ENCODE measurements around the gene ASAP3.

Gene ASAP3

GRCh38 chr1:23385119-23385621 lies 98.8 kb downstream of the ASAP3 start:
- TF ChIP-seq FOXP2 (optimal IDR thresholded peaks at IDR 0.05; ENCODE audit: borderline replicate concordance, extremely low read depth, extremely low read length, insufficient read depth) (no peak), SIN3A (IDR thresholded peaks at IDR 0.05; ENCODE audit: borderline replicate concordance, insufficient read depth, low read length) (no peak), REST (IDR thresholded peaks at IDR 0.05; ENCODE audit: insufficient read depth in 1 of 2, low read depth in 2 of 2, low read length in 2 of 2) (no peak), TAF1 (IDR thresholded peaks at IDR 0.05; ENCODE audit: borderline replicate concordance, insufficient read depth, low read length) (no peak), POLR2AphosphoS5 (IDR thresholded peaks at IDR 0.05; ENCODE audit: low read depth, low read length) (no peak)

GRCh38 chr1:23384312-23385058 lies 99.5 kb downstream of the ASAP3 start:
- TF ChIP-seq TAF1 (IDR thresholded peaks at IDR 0.05; ENCODE audit: borderline replicate concordance, insufficient read depth, low read length) = peak; percentile 36; the same call in 1 of the 2 replicates
- TF ChIP-seq SIN3A (IDR thresholded peaks at IDR 0.05; ENCODE audit: borderline replicate concordance, insufficient read depth, low read length) = no peak
- no peak for TF ChIP-seq FOXP2 (optimal IDR thresholded peaks at IDR 0.05; ENCODE audit: borderline replicate concordance, extremely low read depth, extremely low read length, insufficient read depth)
- no peak for TF ChIP-seq REST (IDR thresholded peaks at IDR 0.05; ENCODE audit: insufficient read depth in 1 of 2, low read depth in 2 of 2, low read length in 2 of 2)
- no peak for TF ChIP-seq POLR2AphosphoS5 (IDR thresholded peaks at IDR 0.05; ENCODE audit: low read depth, low read length)

- TF ChIP-seq TAF1 (IDR thresholded peaks at IDR 0.05; ENCODE audit: borderline replicate concordance, insufficient read depth, low read length) (no peak), POLR2AphosphoS5 (IDR thresholded peaks at IDR 0.05; ENCODE audit: low read depth, low read length) (no peak), SIN3A (IDR thresholded peaks at IDR 0.05; ENCODE audit: borderline replicate concordance, insufficient read depth, low read length) (no peak), FOXP2 (optimal IDR thresholded peaks at IDR 0.05; ENCODE audit: borderline replicate concordance, extremely low read depth, extremely low read length, insufficient read depth) (no peak), REST (IDR thresholded peaks at IDR 0.05; ENCODE audit: insufficient read depth in 1 of 2, low read depth in 2 of 2, low read length in 2 of 2) (no peak)
These were observed 100.2 kb downstream of the ASAP3 start for GRCh38 chr1:23383577-23384311.

GRCh38 chr1:23381233-23381885 lies 102.6 kb downstream of the ASAP3 start:
- TF ChIP-seq SIN3A (IDR thresholded peaks at IDR 0.05; ENCODE audit: borderline replicate concordance, insufficient read depth, low read length) (no peak), POLR2AphosphoS5 (IDR thresholded peaks at IDR 0.05; ENCODE audit: low read depth, low read length) (no peak), REST (IDR thresholded peaks at IDR 0.05; ENCODE audit: insufficient read depth in 1 of 2, low read depth in 2 of 2, low read length in 2 of 2) (no peak), FOXP2 (optimal IDR thresholded peaks at IDR 0.05; ENCODE audit: borderline replicate concordance, extremely low read depth, extremely low read length, insufficient read depth) (no peak), TAF1 (IDR thresholded peaks at IDR 0.05; ENCODE audit: borderline replicate concordance, insufficient read depth, low read length) (no peak)
